Brain microvascular endothelial cell (primary cell): ENCODE results near the gene IL12RB2.

Experiments
- DNase-seq: peaks from one replicate; pipeline ENCODE4 v3.0.0-alpha.2; 2020
- H3K27ac ChIP-seq: fragments of 250-450 bp; sonication (Bioruptor Pico); 2 replicates; pipeline ENCODE4 v1.5.1; 2020; ENCODE audit warnings: mild to moderate bottlenecking, moderate library complexity
- H3K27me3 ChIP-seq: fragments of 250-450 bp; sonication (Bioruptor Pico); replicated peaks from 2 replicates; pipeline ENCODE4 v1.5.1; 2020; ENCODE audit warnings: mild to moderate bottlenecking
- H3K36me3 ChIP-seq: fragments of 250-450 bp; sonication (Bioruptor Pico); replicated peaks from 2 replicates; pipeline ENCODE4 v1.5.1; 2020; ENCODE audit warnings: mild to moderate bottlenecking
- H3K4me3 ChIP-seq: 2 replicates; pipeline ENCODE4 v1.5.1; 2011; ENCODE audit warnings: low read depth, mild to moderate bottlenecking, control low read depth, low read length, moderate library complexity
- CTCF ChIP-seq: IDR thresholded peaks from 2 replicates; pipeline ENCODE4 v1.5.1; 2011; ENCODE audit warnings: low read depth, mild to moderate bottlenecking, moderate library complexity, low read length, control low read depth, inconsistent platforms; ENCODE audit errors: missing control alignments
- in situ Hi-C: cut with HindIII; loops from 2 replicates; pipeline ENCODE4 v1.10.0; 2017; ENCODE audit warnings: low sequenced_read_pairs, low pct_ligation_motif_present

The IL12RB2 gene

GRCh38 chr1:67368046-67368514 lies 60.4 kb downstream of the IL12RB2 start:
- TF ChIP-seq CTCF: no peak
- Histone ChIP-seq H3K27ac (no peak overlapping the region), H3K27me3 (no peaks in the 10 kb centered on the region), H3K4me3 (no peak overlapping the region), H3K36me3 (no peaks in the 10 kb centered on the region)
- no peak for DNase-seq
- in situ Hi-C loops: no loop called here

DNA sequence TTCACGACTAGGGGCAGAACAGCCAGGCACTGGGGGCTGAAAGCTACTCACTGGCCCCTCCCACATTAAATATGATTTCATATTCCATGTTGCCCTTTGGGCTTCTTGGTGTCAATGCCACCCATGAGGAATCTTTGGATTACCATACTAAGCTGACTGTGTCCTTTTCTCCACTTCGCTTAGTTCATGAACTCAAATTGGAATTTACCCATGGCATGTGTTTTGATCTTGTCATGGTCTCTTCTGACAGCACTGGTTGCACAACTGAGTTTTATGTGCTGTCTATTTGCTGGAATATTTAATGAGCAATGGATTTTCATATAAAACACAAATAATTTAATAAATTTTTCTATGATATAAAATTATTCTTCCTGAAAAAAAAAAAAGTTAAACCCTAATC lies 63.4 kb downstream of the IL12RB2 start:
- Histone ChIP-seq H3K36me3 (no peaks in the 10 kb centered on the region), H3K4me3 (no peak overlapping the region), H3K27ac (no peak overlapping the region), H3K27me3 (no peaks in the 10 kb centered on the region)
- in situ Hi-C loops: no loop called here
- no peak for DNase-seq
- TF ChIP-seq CTCF: no peak

DNA sequence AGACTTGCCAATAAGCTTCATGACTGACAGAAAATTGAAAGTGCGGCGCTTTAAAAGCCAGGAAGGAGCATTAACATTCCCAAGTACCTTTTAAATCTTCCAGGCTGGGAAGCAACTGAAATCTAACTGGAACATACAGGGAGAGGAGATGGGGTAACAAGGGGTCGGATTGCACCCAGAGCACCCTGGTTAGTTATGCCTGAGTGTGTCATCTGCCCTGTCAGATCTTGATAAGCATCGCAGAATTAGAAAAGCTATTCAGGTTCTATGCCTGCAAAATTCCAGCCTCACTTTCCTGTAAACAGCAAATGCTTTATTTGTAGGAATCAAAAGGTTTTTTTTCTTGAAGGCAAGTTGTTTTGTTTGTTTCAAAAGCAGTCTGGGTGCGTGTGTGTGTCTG lies 64.0 kb downstream of the IL12RB2 start:
- no peaks in the 10 kb centered on the region for H3K36me3 ChIP-seq
- peak; percentile 52 for DNase-seq
- in situ Hi-C loops: no loop called here
- H3K27me3 ChIP-seq: no peaks in the 10 kb centered on the region
- H3K27ac ChIP-seq: no peak overlapping the region
- H3K4me3 ChIP-seq: no peak overlapping the region
- TF ChIP-seq CTCF: no peak

- no peak for TF ChIP-seq CTCF
- no peaks in the 10 kb centered on the region for H3K27me3 ChIP-seq
- in situ Hi-C loops: no loop called here
- H3K36me3 ChIP-seq: no peaks in the 10 kb centered on the region
- no peak overlapping the region for H3K27ac ChIP-seq
- no peak overlapping the region for H3K4me3 ChIP-seq
- DNase-seq: no peak
Measured at GRCh38 chr1:67372136-67372535, 64.5 kb downstream of the IL12RB2 start.

GRCh38 chr1:67372898-67373297 lies 65.2 kb downstream of the IL12RB2 start:
- H3K27me3 ChIP-seq: no peaks in the 10 kb centered on the region
- TF ChIP-seq CTCF: no peak
- H3K4me3 ChIP-seq: no peak overlapping the region
- H3K36me3 ChIP-seq: no peaks in the 10 kb centered on the region
- H3K27ac ChIP-seq: no peak overlapping the region
- in situ Hi-C loops: no loop called here
- no peak for DNase-seq

- no peaks in the 10 kb centered on the region for H3K36me3 ChIP-seq
- DNase-seq: no peak
- H3K4me3 ChIP-seq: no peak overlapping the region
- H3K27me3 ChIP-seq: no peaks in the 10 kb centered on the region
- no peak overlapping the region for H3K27ac ChIP-seq
- in situ Hi-C loops: no loop called here
- no peak for TF ChIP-seq CTCF
Measured at GRCh38 chr1:67376381-67376780, 68.7 kb downstream of the IL12RB2 start.
